Astrocyte of the cerebellum (primary cell): Measurements from ENCODE around the gene PPIE.

Experiments used
- DNase-seq: peaks from one replicate; pipeline ENCODE4 v3.0.0-alpha.2; 2011; ENCODE audit warnings: low read depth
- H3K4me3 ChIP-seq: 2 replicates; pipeline ENCODE4 v1.5.1; 2011; ENCODE audit warnings: mild to moderate bottlenecking, low read depth, low read length, moderate library complexity
- in situ Hi-C: cut with HindIII; loops from 2 replicates; pipeline ENCODE4 v1.10.0; 2017; ENCODE audit warnings: low sequenced_read_pairs
- TF ChIP-seq, protein P1 (sequence below): IDR thresholded peaks from 2 replicates; pipeline ENCODE4 v1.5.1; 2012; ENCODE audit warnings: low read length, low read depth, moderate library complexity, mild to moderate bottlenecking; ENCODE audit errors: missing control alignments

PPIE gene

DNA sequence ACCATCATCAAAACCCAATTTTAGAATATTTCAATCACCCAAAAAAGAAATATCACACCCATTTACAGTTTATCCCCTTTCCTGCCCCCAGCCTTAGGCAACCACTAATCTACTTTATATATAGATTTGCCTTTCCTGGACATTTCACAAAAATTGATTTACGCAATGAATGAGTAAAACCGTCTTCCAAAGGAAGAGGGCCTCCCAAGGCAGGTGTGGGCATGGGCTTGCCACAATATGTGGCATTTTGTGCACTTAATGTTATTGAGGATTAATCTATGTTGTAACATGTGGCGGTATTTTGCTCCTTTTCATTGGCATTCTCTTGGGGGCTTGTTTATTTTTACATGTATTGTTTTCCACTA is 61.8 kb downstream of the PPIE start:
- TF ChIP-seq, protein P1, sequence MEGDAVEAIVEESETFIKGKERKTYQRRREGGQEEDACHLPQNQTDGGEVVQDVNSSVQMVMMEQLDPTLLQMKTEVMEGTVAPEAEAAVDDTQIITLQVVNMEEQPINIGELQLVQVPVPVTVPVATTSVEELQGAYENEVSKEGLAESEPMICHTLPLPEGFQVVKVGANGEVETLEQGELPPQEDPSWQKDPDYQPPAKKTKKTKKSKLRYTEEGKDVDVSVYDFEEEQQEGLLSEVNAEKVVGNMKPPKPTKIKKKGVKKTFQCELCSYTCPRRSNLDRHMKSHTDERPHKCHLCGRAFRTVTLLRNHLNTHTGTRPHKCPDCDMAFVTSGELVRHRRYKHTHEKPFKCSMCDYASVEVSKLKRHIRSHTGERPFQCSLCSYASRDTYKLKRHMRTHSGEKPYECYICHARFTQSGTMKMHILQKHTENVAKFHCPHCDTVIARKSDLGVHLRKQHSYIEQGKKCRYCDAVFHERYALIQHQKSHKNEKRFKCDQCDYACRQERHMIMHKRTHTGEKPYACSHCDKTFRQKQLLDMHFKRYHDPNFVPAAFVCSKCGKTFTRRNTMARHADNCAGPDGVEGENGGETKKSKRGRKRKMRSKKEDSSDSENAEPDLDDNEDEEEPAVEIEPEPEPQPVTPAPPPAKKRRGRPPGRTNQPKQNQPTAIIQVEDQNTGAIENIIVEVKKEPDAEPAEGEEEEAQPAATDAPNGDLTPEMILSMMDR: no peak
- DNase-seq: no peak
- in situ Hi-C loops: loop anchor here (5.0 to 10.0 kb wide), 3 partner anchors 37 to 97 kb away; partner anchors contain the start of gene PPIE
- no peak overlapping the region for H3K4me3 ChIP-seq

DNA sequence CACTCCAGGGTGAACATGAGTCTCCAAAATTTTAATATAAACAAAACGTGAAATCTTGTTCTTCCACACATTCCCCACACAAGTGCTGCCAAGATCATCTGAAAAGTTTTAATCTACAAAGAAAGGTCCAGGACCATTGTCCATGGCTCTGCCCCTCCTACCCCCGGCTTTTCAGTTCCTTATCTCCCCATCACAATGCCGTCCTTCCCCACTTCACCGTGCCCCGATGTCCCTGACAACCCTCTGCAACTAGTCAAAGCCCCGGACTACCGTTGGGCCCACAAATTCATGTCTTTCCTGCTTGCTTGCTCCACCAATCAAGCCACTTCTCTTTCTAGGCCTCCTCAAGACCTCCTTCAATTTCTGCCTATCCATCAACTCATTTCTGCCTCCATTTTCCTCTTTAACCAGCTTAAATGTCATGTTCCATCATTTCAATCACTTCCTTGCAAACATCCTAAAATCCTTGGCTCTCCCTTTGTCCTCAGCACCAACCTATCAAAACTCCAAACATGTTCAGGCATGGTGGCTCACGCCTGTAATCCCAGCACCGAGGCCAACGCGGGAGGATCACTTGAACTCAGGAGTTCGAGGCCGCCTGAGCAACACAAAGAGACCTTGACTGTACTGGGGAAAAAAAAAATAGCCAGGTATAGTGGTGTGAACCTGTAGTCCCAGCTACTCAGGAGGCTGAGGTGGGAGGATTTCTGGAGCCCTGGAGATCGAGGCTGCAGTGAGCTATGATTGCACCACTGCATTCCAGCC is 64.0 kb downstream of the PPIE start:
- no peak overlapping the region for H3K4me3 ChIP-seq
- no peak for DNase-seq
- TF ChIP-seq, protein P1: no peak
- in situ Hi-C loops: loop anchor here (5.0 to 10.0 kb wide), 3 partner anchors 35 to 95 kb away; partner anchors contain the start of gene PPIE

DNA sequence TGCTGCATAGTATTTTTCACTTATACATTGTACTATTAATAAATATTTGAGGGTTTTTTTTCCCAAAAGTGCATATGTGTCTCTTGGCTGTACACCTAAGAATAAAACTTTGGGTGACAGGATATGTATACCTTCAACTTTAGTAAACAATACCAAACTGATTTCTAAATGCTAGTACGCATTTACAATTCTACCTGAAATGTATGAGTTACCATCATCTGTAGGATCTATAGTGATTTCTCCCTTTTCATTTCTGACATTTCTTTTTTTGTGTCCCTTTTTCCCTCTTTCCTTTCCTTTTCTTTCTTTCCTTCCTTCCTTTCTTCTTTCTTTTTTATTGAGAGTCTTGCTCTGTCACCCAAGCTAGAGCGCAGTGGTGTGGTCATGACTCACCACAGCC is 66.7 kb downstream of the PPIE start:
- H3K4me3 ChIP-seq: no peak overlapping the region
- DNase-seq: no peak
- in situ Hi-C loops: loop anchor here (10.0 kb wide), 1 partner anchor 71 kb away; the partner anchor contains the start of gene PPIE
- TF ChIP-seq, protein P1: no peak

DNA sequence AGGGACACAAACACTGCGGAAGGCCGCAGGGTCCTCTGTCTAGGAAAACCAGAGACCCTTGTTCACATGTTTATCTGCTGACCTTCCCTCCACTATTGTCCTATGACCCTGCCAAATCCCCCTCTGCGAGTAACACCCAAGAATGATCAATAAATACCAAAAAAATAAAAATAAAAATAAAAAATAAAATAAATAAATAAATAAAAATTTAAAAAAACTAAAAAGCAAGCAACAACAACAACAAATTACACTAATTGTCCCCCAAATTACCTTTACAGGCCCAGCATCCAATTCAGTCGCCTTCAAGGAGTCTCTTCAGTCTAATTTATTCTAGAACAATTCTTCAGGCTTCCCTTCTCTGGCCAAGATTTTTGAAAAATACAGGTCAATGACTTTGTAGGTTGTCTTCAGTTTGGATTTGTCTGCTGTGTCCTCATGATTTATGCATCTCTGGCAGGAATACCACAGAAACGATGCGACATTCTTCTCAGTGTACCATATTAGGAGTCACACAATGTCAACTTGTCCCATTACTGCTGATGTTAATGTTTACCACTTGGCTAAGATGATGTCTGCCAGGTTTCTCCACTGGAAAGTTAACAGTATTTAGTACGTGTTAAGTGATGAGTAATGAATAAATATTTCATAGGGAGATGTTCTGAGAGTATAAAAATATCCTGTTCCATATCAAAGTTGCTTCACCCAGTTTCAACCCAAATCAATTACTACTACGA is 70.3 kb downstream of the PPIE start:
- TF ChIP-seq, protein P1: no peak
- no peak overlapping the region for H3K4me3 ChIP-seq
- no peak for DNase-seq
- in situ Hi-C loops: loop anchor here (10.0 kb wide), 1 partner anchor 74 kb away; the partner anchor contains the start of gene PPIE

DNA sequence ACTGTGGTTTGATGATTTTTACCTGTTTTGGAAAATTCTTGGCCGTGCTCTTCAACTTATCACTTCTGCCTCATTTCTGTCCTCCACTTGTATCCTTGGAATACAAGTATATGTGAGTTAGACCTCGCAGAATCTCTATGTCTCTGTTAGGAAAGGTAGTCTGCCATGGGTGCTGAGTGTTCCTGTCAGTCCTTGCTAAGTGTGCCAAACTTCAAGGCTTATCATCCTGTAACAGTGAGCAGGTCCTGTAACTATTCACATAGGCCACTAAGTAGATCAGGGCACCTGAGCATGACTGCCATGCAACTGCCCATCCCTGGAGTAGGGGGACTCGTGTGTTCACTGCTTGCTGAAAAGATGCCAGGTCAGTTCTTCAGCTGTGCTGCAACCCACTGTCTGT is 74.2 kb downstream of the PPIE start:
- no peak overlapping the region for H3K4me3 ChIP-seq
- DNase-seq: no peak
- TF ChIP-seq, protein P1: no peak
- in situ Hi-C loops: no loop called here
